IMR-90 (cell line): ENCODE data around the gene WBP1L.

Experiments
- BHLHE40 ChIP-seq: fragments of 150-350 bp; IDR thresholded peaks from 2 replicates; pipeline ENCODE4 v1.6.1; 2016; ENCODE audit warnings: mild to moderate bottlenecking, low read depth, low read length
- CTCF ChIP-seq: conservative IDR thresholded peaks from 2 replicates; pipeline ENCODE4 v1.5.1; 2012; ENCODE audit warnings: mild to moderate bottlenecking, low read depth, low read length, improper control_type of control experiment
- POLR2A ChIP-seq: IDR thresholded peaks from 2 replicates; pipeline ENCODE4 v1.6.1; 2012; ENCODE audit warnings: mild to moderate bottlenecking, low read depth, low read length
- SMC3 ChIP-seq: fragments of 150-350 bp; IDR thresholded peaks from 2 replicates; pipeline ENCODE4 v1.6.1; 2016; ENCODE audit warnings: low read depth, mild to moderate bottlenecking, antibody characterized with exemption, low read length, moderate library complexity

- TF ChIP-seq SMC3 (no peak), CTCF (no peak), BHLHE40 (no peak), POLR2A (no peak)
Observed at GRCh38 chr10:102740229-102740628, 3.5 kb upstream of the WBP1L start.
